Activated CD4-positive, alpha-beta T cell treated with anti-CD3 and anti-CD28 coated beads, Interleukin-2, Interleukin-4, amounts not matched to agents 100 ng/mL and 50 ng/mL, durations not matched to agents 16 hours and 8 hours (primary cell): ENCODE data around the gene FKBP1B.
"Not testable (repeated sequence)": the region's sequence is repeated elsewhere in the genome, so short reads cannot be mapped to it uniquely, and the experiment has no call there.

Experiments used
- DNase-seq: peaks from one replicate; pipeline ENCODE4 v3.0.0-alpha.2; 2020; ENCODE audit warnings: low spot score

The FKBP1B gene

GRCh38 chr2:24072259-24072658 is 22.7 kb downstream of the FKBP1B start:
- DNase-seq = no peak

DNA sequence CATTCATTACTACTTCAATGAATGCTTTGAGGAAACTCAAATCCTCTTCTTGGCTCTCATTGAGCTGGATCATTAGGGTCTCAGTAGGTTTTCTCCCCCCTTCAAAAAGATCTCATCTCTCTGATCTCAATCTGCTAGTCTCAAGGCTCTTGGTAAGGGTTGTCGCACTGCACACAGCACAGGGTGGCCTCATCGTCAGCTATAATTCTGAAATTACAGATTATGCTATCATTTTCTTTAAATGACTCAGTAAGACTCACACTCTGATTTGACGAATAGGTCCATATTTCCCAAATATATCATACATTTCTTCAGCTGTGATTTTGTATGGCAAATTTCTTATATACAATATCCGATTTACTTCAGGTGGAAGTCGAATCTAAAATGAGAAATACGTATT is 24.3 kb downstream of the FKBP1B start:
- DNase-seq = peak; percentile 38

- no peak for DNase-seq
Measured at GRCh38 chr2:24075259-24075658, 25.7 kb downstream of the FKBP1B start.

- peak; percentile 99 for DNase-seq
Measured at GRCh38 chr2:24075915-24076848, 26.6 kb downstream of the FKBP1B start, which contains the start of gene SF3B6. TSS of gene SF3B6 (minus strand) at chr2:24076326. CDS start at chr2:24076229, 97 bp downstream.

DNA sequence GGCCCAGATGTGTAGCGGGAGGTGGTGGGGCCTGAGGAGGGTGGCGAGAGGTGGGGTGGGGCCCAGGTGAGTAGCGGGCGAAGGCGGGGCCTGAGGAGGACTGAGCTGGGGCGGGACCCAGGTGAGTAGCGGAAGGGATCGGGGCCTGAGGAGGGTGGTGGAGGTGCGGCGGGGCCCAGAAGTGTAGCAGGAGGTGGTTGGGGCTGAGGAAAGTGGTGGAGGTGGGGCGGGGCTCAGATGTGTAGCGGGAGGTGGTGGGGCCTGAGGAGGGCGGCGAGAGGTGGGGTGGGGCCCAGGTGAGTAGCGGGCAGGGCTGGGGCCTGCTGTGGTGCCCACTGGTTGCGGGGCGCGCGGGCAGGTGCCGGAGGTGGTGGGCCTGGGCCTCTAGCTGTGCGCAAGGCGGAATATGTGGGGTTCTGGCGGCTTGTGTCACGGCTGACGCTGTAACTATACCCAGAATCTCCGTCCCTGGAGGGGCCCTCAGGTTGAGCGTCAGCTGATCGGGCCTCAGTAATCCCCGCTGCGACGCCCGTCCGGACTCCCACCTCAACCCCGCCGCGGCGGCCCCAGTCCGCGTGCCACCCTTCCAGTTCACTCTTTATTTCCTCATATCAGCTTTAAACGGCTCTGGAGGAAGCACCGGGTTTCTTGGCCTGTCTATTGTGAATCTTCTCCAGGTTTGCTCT is 27.5 kb downstream of the FKBP1B start:
- DNase-seq = no peak

DNA sequence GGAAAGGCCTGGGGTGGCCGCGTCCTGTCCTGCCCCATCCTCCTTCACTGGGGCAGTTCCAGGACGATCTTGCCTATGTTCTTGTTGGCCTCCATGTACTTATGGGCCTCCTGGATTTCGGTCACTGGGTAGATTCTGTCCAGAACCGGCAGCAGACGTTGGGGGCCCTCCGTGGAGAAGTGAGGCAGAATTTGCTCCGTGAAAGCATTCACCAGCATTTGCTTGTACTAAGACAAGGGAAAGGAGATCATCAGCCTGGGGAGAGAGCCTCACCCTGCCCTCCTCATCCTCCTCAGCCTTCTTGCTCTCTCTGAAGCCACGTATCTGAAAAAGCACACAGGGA is 28.0 kb downstream of the FKBP1B start:
- DNase-seq = no peak

- no peak for DNase-seq
Measured at GRCh38 chr2:24077879-24078278, 28.3 kb downstream of the FKBP1B start.

- no peak for DNase-seq
Measured at GRCh38 chr2:24080701-24081100, 31.2 kb downstream of the FKBP1B start.

- no peak for DNase-seq
Measured at GRCh38 chr2:24082787-24083566, 33.4 kb downstream of the FKBP1B start.

- DNase-seq = peak; percentile 54
Measured at GRCh38 chr2:24083567-24084385, 34.2 kb downstream of the FKBP1B start.

- peak; percentile 82 for DNase-seq
Measured at GRCh38 chr2:24084386-24085199, 35.1 kb downstream of the FKBP1B start, which contains the start of gene TP53I3. TSS of gene TP53I3 (minus strand) at chr2:24084834. CDS start at chr2:24084326, 508 bp downstream.

GRCh38 chr2:24085200-24085489 is 35.6 kb downstream of the FKBP1B start:
- no peak for DNase-seq

GRCh38 chr2:24086241-24086640 is 36.7 kb downstream of the FKBP1B start:
- DNase-seq = no peak

DNA sequence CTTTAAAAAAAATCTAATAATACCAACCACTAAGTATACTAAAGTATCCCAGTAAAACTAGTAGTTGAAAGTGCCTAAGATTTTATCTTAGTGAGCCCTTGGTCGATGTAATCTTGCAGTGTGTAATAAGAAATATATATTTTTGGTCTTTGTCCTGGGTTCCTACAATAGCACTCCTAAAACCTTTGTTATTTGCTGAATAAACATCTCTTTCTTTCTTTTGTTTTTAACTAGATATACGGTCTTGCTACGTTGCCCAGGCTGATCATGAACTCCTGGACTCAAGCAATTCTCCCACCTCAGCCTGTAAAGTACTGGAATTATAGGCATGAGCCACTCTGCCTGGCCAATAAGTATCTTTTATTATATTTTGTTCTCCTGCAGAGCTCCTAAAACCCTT is 37.5 kb downstream of the FKBP1B start:
- no peak for DNase-seq

DNA sequence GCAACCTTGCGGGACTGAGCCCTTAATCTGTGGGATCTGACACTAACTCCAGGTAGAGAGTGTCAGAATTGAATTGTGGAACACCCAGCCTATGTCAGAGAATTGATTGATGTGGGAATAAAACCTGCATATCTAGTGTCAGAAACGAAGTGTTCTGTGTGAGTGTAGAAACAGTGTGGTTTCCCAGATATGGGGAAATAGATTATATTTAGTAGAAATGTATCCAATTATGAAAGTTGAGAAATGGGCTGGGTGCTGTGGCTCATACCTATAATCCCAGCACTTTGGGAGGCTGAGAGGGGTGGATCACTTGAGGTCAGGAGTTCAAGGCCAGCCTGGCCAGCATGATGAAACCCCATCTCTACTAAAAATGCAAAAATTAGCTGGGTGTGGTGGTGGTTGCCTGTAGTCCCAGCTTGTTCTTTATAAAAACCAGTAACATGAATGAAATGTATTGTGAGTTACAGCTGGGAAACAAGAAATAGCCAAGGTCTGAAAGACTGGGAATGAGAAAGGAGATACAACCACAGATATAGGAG is 39.3 kb downstream of the FKBP1B start:
- no peak for DNase-seq

- not testable (repeated sequence) for DNase-seq
Measured at GRCh38 chr2:24093270-24093669, 43.7 kb downstream of the FKBP1B start.

DNA sequence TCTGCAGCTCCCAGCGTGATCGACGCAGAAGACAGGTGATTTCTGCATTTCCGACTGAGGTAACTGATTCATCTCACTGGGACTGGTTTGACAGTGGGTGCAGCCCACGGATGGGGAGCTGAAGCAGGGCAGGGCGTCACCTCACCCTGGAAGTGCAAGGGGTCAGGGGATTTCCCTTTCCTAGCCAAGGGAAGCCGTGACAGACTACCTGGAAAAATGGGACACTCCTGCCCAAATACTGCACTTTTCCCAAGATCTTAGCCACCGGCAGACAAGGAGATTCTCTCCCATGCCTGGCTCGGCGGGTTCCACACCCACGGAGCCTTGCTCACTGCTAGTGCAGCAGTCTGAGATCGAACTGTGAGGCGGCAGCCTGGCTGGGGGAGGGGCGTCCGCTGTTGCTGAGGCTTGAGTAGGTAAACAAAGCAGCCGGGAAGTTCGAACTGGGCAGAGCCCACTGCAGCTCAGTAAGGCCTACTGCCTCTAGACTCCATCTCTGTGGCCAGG is 45.7 kb downstream of the FKBP1B start:
- not testable (repeated sequence) for DNase-seq

DNA sequence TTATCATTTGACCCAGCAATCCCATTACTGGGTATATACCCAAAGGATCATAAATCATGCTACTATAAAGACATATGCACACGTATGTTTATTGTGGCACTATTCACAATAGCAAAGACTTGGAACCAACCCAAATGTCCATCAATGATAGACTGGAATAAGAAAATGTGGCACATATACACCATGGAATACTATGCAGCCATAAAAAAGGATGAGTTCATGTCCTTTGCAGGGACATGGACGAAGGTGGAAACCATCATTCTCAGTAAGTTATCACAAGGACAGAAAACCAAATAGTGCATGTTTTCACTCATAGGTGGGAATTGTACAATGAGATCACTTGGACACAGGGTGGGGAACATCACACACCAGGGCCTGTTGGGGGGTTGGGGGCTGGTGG is 51.2 kb downstream of the FKBP1B start:
- DNase-seq = not testable (repeated sequence)

DNA sequence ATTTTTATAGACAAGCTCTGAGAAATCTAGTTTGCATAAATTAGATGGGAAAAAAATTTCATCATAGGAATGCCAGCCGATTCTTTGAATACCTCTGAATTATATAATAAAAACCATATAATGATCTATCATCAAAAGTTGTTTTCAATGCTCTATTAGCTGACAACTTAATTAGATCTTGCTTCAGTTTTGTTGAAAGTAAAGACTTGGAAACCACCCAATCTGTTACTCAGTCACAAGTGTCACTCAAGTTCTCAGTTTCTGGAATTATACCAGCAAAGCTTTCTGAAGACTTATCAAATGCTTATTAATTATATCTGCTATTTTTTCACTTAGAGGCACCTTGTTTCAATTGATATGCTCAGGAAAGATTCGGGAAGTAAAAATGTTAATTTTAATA is 52.5 kb downstream of the FKBP1B start:
- no peak for DNase-seq

GRCh38 chr2:24102677-24103076 is 53.1 kb downstream of the FKBP1B start:
- DNase-seq = no peak
